GM23338 (cell line): Measurements from ENCODE around the gene VEGFC. TPM values are rescaled to one million over a fixed set of nuclear protein-coding genes. Genes with fewer than 3 reads are reported as not detected.

Experiments
- ATAC-seq: fragments of 200-7000 bp; cut with Tn5 transposase; 3 replicates; pipeline ENCODE4 v1.9.1; 2020
- DNase-seq: peaks from one replicate; pipeline ENCODE4 v3.0.0-alpha.2; 2015; ENCODE audit warnings: low spot score
- H2AFZ ChIP-seq: fragments of 200-600 bp; sonication (generic); 2 replicates; pipeline ENCODE4 v1.8.0; 2016; ENCODE audit warnings: antibody characterized with exemption, mild to moderate bottlenecking, moderate library complexity
- H3F3A ChIP-seq: fragments of 200-600 bp; sonication (generic); replicated peaks from 2 replicates; pipeline ENCODE4 v1.8.0; 2017; ENCODE audit warnings: antibody characterized with exemption, mixed run types, low read depth
- H3K27ac ChIP-seq: fragments of 200-600 bp; sonication (generic); 2 replicates; pipeline ENCODE4 v1.6.1; 2016; ENCODE audit warnings: low read depth
- H3K27me3 ChIP-seq: fragments of 200-600 bp; sonication (generic); 2 replicates; pipeline ENCODE4 v1.8.0; 2016; ENCODE audit warnings: mild to moderate bottlenecking, mixed run types, moderate library complexity; ENCODE audit not compliant: insufficient read depth
- H3K36me3 ChIP-seq: fragments of 200-600 bp; sonication (generic); 2 replicates; pipeline ENCODE4 v1.8.0; 2016; ENCODE audit warnings: mild to moderate bottlenecking; ENCODE audit not compliant: insufficient read depth
- H3K4me1 ChIP-seq: fragments of 200-600 bp; sonication (generic); 2 replicates; pipeline ENCODE4 v1.8.0; 2016; ENCODE audit warnings: mild to moderate bottlenecking, moderate library complexity; ENCODE audit not compliant: insufficient read depth
- H3K4me2 ChIP-seq: fragments of 200-600 bp; sonication (generic); 2 replicates; pipeline ENCODE4 v1.7.1; 2017; ENCODE audit warnings: mixed run types
- H3K4me3 ChIP-seq: fragments of 200-600 bp; sonication (generic); 2 replicates; pipeline ENCODE4 v1.6.1; 2016; ENCODE audit warnings: mixed run types
- H3K79me2 ChIP-seq: fragments of 200-600 bp; sonication (generic); replicated peaks from 2 replicates; pipeline ENCODE4 v1.8.0; 2017; ENCODE audit warnings: mild to moderate bottlenecking; ENCODE audit not compliant: insufficient read depth
- H3K9me2 ChIP-seq: fragments of 200-600 bp; sonication (generic); 2 replicates; pipeline ENCODE4 v1.8.0; 2017; ENCODE audit not compliant: insufficient read depth
- H4K20me1 ChIP-seq: fragments of 200-600 bp; sonication (generic); replicated peaks from 2 replicates; pipeline ENCODE4 v1.8.0; 2017; ENCODE audit warnings: mild to moderate bottlenecking; ENCODE audit not compliant: insufficient read depth
- H3K27ac Mint-ChIP-seq: 2 replicates; pipeline ENCODE4 v1.8.0; 2020; ENCODE audit warnings: inconsistent platforms, mild to moderate bottlenecking, moderate library complexity, mixed read lengths
- H3K27me3 Mint-ChIP-seq: 3 replicates; pipeline ENCODE4 v1.8.0; 2022; ENCODE audit warnings: low read depth, mild to moderate bottlenecking, moderate library complexity, mixed read lengths, inconsistent platforms; ENCODE audit not compliant: insufficient read depth, poor library complexity
- H3K36me3 Mint-ChIP-seq: 3 replicates; pipeline ENCODE4 v1.8.0; 2021; ENCODE audit warnings: low read depth, mild to moderate bottlenecking, inconsistent platforms, moderate library complexity, mixed read lengths
- H3K4me1 Mint-ChIP-seq: 3 replicates; pipeline ENCODE4 v1.8.0; 2020; ENCODE audit warnings: mild to moderate bottlenecking, inconsistent platforms, mixed read lengths
- H3K4me3 Mint-ChIP-seq: 3 replicates; pipeline ENCODE4 v1.8.0; 2021; ENCODE audit warnings: moderate library complexity, mild to moderate bottlenecking, inconsistent platforms, mixed read lengths
- H3K9me3 Mint-ChIP-seq: 3 replicates; pipeline ENCODE4 v1.8.0; 2020; ENCODE audit warnings: moderate library complexity, mild to moderate bottlenecking, inconsistent platforms, mixed read lengths
- CREB1 ChIP-seq: fragments of 250-450 bp; sonication (Bioruptor Pico); IDR thresholded peaks from 2 replicates; pipeline ENCODE4 v1.5.0; 2020; ENCODE audit warnings: low read depth, mild to moderate bottlenecking, moderate library complexity
- CTCF ChIP-seq, 2 experiments: fragments of 200-600 bp in 1 of 2; sonication (generic) in 1 of 2; conservative IDR thresholded peaks; 2 replicates each; pipeline versions ENCODE4 v1.5.1 to v1.6.1; 2016 to 2017; ENCODE audit warnings: antibody characterized with exemption in 2 of 2, low read depth in 2 of 2, mild to moderate bottlenecking in 2 of 2, moderate library complexity in 1 of 2
- ETS1 ChIP-seq: IDR thresholded peaks from 2 replicates; pipeline ENCODE4 v1.6.1; 2016; ENCODE audit warnings: antibody characterized with exemption
- EZH2 ChIP-seq: fragments of 200-600 bp; sonication (generic); IDR thresholded peaks from one replicate; pipeline ENCODE4 v1.8.0; 2017; ENCODE audit warnings: antibody characterized with exemption, mild to moderate bottlenecking, low read depth; ENCODE audit not compliant: unreplicated experiment
- EZH2phosphoT487 ChIP-seq: fragments of 200-600 bp; sonication (generic); IDR thresholded peaks from one replicate; pipeline ENCODE4 v1.8.1; 2018; ENCODE audit warnings: antibody characterized with exemption; ENCODE audit not compliant: unreplicated experiment
- JUNB ChIP-seq: IDR thresholded peaks from one replicate; pipeline ENCODE4 v1.6.1; 2016; ENCODE audit warnings: antibody characterized with exemption; ENCODE audit not compliant: unreplicated experiment
- NANOG ChIP-seq: IDR thresholded peaks from 2 replicates; pipeline ENCODE4 v1.6.1; 2016; ENCODE audit warnings: antibody characterized with exemption, borderline replicate concordance
- POLR2AphosphoS5 ChIP-seq: IDR thresholded peaks from 2 replicates; pipeline ENCODE4 v1.6.1; 2016; ENCODE audit warnings: antibody characterized with exemption, low read depth
- REST ChIP-seq: IDR thresholded peaks from one replicate; pipeline ENCODE4 v1.6.1; 2018; ENCODE audit warnings: antibody characterized with exemption; ENCODE audit not compliant: unreplicated experiment
- STAT1 ChIP-seq: IDR thresholded peaks from one replicate; pipeline ENCODE4 v1.6.1; 2016; ENCODE audit warnings: antibody characterized with exemption; ENCODE audit not compliant: unreplicated experiment
- ZNF114 ChIP-seq: fragments of 250-450 bp; sonication (Bioruptor Pico); IDR thresholded peaks from 2 replicates; pipeline ENCODE4 v1.5.0; 2020; ENCODE audit warnings: mild to moderate bottlenecking, moderate library complexity
- ZNF331 ChIP-seq: fragments of 250-450 bp; sonication (Bioruptor Pico); IDR thresholded peaks from 2 replicates; pipeline ENCODE4 v1.5.0; 2020; ENCODE audit warnings: low read depth, mild to moderate bottlenecking, moderate library complexity
- ZNF462 ChIP-seq: fragments of 250-450 bp; sonication (Bioruptor Pico); IDR thresholded peaks from 2 replicates; pipeline ENCODE4 v1.5.0; 2020; ENCODE audit warnings: mild to moderate bottlenecking, moderate library complexity
- polyA plus RNA-seq: library from polyadenylated mRNA; unstranded; fragments of >200 nt; fragmentation: Nextera tagmentation; extraction: Ambion mirVana; gene quantifications from 2 replicates; pipeline ENCODE4 v1.2.1, GENCODE V29; 2016
- total RNA-seq: library from RNA; depleted of rRNA; stranded (reverse); fragments of >200 nt; shearing (Covaris generic); gene quantifications from 2 replicates; pipeline ENCODE4 v1.2.3, GENCODE V29; 2014

Gene VEGFC
- total and polyA plus RNA-seq, 2 experiments from 2014 or later, result 0.87 to 1.1 TPM

GRCh38 chr4:176788248-176788647 is 4.5 kb downstream of the VEGFC start:
- H3K27me3 ChIP-seq, result peaks cover 20% of the 10 kb centered on the region
- ATAC-seq (no peak), DNase-seq (no peak)
- H3K4me3 ChIP-seq, result no peak overlapping the region
- no peaks in the 10 kb centered on the region for H3K9me2 ChIP-seq
- no peaks in the 10 kb centered on the region for H3K4me1 ChIP-seq
- no peak overlapping the region for H3K4me2 ChIP-seq
- H3K9me3 Mint-ChIP-seq, result no peaks in the 10 kb centered on the region
- no peak overlapping the region for H3K27ac Mint-ChIP-seq
- H3K4me3 Mint-ChIP-seq, result no peak overlapping the region
- 0 out of 2 replicates have a peak, but pooled peaks cover 3% of the 10 kb centered on the region for H4K20me1 ChIP-seq
- H3K79me2 ChIP-seq, result no peaks in the 10 kb centered on the region; the same call in 1 of the 2 replicates
- TF ChIP-seq POLR2AphosphoS5 (no peak), CREB1 (CRISPR knock-in tag) (no peak), CTCF (conservative IDR thresholded peaks at IDR 0.05; ENCODE audit: low read depth in 2 of 2) (no peak), REST (no peak), ETS1 (no peak), EZH2phosphoT487 (no peak), ZNF331 (CRISPR knock-in tag) (no peak), EZH2 (no peak), ZNF462 (CRISPR knock-in tag) (no peak), STAT1 (no peak), ZNF114 (CRISPR knock-in tag) (no peak), JUNB (no peak), NANOG (no peak)
- H3K36me3 ChIP-seq, result no peaks in the 10 kb centered on the region
- no peak overlapping the region for H3K27ac ChIP-seq
- H3K36me3 Mint-ChIP-seq, result no peaks in the 10 kb centered on the region
- H3K4me1 Mint-ChIP-seq, result peaks cover 8% of the 10 kb centered on the region; the same call in 2 of the 3 replicates
- no peak overlapping the region for H2AFZ ChIP-seq
- peaks cover 17% of the 10 kb centered on the region for H3K27me3 Mint-ChIP-seq
- no peaks in the 10 kb centered on the region for H3F3A ChIP-seq
